Activated CD4-positive, alpha-beta T cell treated with anti-CD3 and anti-CD28 coated beads for 48 hours (primary cell): ENCODE data around the gene EML6.

ENCODE experiments used
- DNase-seq: peaks from one replicate; pipeline ENCODE4 v3.0.0-alpha.2; 2020

The EML6 gene

GRCh38 chr2:54925022-54925421 lies 201.6 kb downstream of the EML6 start:
- DNase-seq: no peak

GRCh38 chr2:54927085-54927750 lies 203.8 kb downstream of the EML6 start:
- DNase-seq: no peak

DNA sequence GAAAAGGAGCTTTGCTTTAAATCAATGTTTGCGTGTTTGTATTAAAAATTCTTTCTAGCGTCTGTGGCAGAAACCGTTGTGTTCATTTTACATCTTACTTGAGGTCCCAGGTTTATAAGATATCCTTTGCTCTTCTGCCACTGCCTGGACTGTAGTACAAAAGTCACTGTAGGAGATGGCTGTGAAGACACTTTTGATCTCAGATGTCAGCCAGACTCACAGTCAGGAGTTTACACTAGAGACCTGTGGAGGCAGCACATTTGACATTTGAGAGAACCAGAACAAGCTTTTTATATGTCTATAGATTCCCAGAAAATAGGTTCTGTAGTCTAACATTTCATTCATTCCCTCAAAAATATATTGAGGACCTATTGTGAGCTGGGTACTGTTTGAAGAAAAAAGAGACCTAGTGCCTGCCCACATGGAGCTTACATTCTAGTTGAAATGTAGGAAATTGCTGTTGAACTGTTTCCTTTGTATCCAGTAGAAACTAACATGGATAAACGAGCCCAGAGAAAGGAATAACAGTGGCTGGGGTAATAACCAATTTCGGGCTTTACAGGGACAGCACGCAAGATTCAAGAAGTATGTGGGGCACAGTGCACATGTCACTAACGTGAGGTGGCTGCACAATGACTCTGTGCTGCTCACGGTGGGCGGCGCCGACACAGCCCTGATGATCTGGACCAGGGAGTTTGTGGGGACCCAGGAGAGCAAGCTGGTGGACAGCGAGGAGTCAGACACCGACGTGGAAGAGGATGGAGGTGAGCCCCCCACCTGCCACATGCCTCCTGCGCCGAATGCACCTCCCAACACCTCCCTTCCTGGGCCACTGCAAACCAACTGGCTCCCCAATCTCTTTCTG lies 204.5 kb downstream of the EML6 start:
- DNase-seq: no peak

- DNase-seq: no peak
Observed at GRCh38 chr2:54928719-54929118, 205.3 kb downstream of the EML6 start.

DNA sequence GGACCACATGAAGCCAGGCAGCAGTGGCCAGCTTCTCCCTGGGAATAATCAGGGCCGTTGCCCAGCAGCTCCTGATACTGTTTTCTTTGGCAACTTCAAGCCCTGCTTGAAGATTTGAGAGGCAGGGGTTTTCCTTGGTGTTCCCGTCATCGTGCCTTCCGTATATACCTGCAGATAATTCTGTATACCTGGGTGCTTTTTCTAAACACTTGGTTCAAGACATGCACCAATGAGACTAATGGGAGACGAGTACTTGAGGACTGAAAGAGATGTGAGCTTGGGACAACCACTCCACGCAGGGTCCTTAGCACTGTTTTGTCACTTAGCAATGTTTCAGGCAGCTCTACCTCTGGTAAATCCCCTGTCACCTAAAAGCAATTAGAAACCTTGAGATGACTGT lies 208.0 kb downstream of the EML6 start:
- no peak for DNase-seq

- DNase-seq: no peak
Observed at GRCh38 chr2:54935389-54935788, 211.9 kb downstream of the EML6 start.

- no peak for DNase-seq
Observed at GRCh38 chr2:54936766-54937165, 213.3 kb downstream of the EML6 start.

DNA sequence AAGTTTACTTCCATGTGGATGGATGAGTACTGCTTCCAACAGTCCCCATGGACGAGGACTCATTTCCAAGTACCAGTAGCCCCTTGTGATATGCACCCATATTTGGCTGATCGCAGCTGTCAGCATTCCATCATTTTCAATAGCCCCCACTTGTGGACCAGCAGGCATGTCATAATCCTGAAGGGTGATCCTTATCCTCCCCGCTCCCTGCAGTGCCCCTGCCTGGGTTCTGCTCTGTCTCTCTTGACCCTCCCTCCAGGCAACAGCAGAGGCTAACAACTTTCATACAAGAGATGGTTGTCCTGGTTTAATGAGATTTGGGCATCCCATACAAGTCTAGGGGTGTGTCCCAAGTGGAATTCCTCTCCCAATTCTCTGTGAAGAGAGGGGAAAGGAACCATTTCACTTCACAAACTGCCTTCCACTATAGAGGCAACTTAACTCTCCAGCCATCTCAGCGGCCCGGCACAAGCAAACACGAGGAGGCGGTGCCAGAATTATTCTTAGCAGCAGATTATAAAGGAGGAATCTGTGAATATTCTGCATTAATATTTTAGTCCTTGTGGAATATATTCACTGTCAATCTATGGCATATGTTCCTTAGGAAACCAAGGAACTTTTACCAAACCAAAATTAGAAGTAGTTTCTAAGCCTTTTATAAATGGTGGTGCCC lies 216.1 kb downstream of the EML6 start:
- no peak for DNase-seq

GRCh38 chr2:54940723-54941122 lies 217.3 kb downstream of the EML6 start:
- no peak for DNase-seq

GRCh38 chr2:54941248-54941984 lies 218.0 kb downstream of the EML6 start:
- no peak for DNase-seq

GRCh38 chr2:54942373-54942772 lies 218.9 kb downstream of the EML6 start:
- DNase-seq: peak; percentile 6

GRCh38 chr2:54944724-54945326 lies 221.4 kb downstream of the EML6 start:
- DNase-seq: no peak

DNA sequence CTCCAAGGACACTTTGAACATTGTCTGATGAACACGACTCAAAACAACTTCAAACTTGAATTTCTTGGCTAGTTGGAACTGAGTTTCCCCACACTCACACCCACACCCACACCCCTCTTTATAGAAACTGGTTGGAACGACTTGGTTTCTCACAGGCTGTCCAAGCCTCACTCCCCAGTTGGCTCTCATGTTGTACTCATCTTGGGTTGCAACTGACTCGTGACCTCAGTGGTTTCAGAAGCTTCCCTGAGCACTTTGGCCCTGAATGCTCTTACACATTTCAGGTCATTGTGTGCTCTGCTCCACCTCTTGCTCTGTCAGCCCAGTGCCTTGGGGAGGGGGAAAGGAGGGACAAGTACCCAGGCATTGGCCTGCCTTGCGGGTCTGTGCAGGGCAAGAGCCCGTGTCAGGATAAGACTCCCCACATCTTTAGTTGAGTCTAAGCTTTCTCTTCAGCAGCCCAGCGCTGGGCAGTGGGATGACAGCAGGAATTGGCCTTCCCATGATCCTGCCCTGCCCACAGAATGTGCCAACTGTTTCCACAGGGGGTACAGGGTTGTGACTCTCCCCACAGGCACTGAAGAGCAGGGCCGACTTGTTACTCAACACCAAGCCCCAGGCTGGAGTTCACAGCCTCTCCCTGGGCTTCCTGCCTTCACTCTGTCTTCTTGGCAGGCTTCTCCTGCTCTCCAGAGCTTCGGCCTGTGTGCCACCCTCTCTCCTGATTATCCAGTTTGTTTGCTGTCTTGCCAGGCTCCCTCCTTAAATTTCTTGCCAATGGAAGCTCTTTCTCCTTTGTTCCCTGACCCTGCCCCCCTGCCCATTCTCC lies 222.1 kb downstream of the EML6 start:
- DNase-seq: peak; percentile 62

GRCh38 chr2:54946220-54946805 lies 222.9 kb downstream of the EML6 start:
- no peak for DNase-seq

- no peak for DNase-seq
Observed at GRCh38 chr2:54947136-54947535, 223.7 kb downstream of the EML6 start.

- DNase-seq: no peak
Observed at GRCh38 chr2:54947646-54948045, 224.2 kb downstream of the EML6 start.

GRCh38 chr2:54948120-54948519 lies 224.7 kb downstream of the EML6 start:
- no peak for DNase-seq

DNA sequence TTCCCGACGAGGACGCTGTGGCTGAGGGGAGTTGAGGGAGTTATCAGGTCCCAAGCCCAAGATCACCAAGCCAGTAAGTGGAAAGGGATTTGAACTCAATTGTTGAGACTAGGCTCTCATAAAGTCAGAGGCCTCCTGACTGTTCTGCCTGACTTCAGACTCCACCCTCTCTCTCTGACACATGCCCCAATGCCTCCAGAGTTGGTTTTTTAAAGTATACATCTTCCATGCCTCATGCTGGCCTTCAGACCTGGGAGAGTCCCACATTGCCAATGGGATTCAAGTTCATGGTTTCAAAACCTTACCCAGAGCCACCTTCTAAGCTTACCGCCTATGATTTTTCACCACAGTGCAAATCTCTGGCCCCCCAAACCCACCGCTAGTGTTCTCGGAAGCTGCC lies 226.0 kb downstream of the EML6 start:
- DNase-seq: no peak

- DNase-seq: no peak
Observed at GRCh38 chr2:54950811-54951210, 227.3 kb downstream of the EML6 start.

- DNase-seq: no peak
Observed at GRCh38 chr2:54952425-54952824, 229.0 kb downstream of the EML6 start.

DNA sequence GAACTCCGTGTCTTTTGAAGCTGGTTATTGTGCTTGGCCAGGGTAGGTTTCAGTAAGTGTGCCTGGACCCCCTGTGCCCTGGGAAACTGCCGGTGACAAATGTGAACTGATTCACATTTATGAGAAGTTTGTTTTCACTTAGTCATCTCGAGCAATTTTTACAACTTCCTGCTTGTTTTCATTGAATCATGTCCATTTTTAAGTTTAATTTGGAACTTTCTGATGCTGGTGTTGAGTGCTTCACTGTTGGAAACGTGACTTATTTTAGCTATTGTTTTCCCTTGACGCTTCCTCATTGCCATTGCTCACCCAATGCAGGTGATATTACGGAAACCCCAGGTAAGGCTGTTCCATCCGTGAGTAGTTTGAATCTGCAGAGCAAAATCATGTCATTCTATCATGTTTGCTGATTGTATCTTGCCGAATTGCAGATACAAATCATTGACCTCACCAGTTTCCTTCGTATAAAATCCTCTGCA lies 229.6 kb downstream of the EML6 start:
- peak; percentile 6 for DNase-seq
